ENCODE data around the gene ETV3L.

The ETV3L gene

GRCh38 chr1:157099633-157100009 lies at the start of gene ETV3L:
Gene ETV3L (minus strand): TSS chr1:157099808. CDS start chr1:157099523, 285 bp downstream.
- DNase-seq: peak; percentile 73

GRCh38 chr1:157147906-157148700 lies 48.5 kb upstream of the ETV3L start:
- peak; percentile 84 for DNase-seq

GRCh38 chr1:157147037-157147436 lies 47.4 kb upstream of the ETV3L start:
- DNase-seq: no peak

GRCh38 chr1:157146244-157146643 lies 46.6 kb upstream of the ETV3L start:
- no peak for DNase-seq

- peak; percentile 47 for DNase-seq
Observed at GRCh38 chr1:157145076-157145475, 45.5 kb upstream of the ETV3L start.

- DNase-seq: no peak
Observed at GRCh38 chr1:157144509-157144908, 44.9 kb upstream of the ETV3L start.

GRCh38 chr1:157142765-157143423 lies 43.3 kb upstream of the ETV3L start:
- peak; percentile 39 for DNase-seq

- DNase-seq: peak; percentile 87
Observed at GRCh38 chr1:157142201-157142600, 42.6 kb upstream of the ETV3L start.

- DNase-seq: peak; percentile 63
Observed at GRCh38 chr1:157141212-157141855, 41.7 kb upstream of the ETV3L start.

GRCh38 chr1:157140063-157140588 lies 40.5 kb upstream of the ETV3L start:
- peak; percentile 61 for DNase-seq

- DNase-seq: no peak
Observed at GRCh38 chr1:157139052-157139715, 39.6 kb upstream of the ETV3L start.

- DNase-seq: peak; percentile 98
Observed at GRCh38 chr1:157138220-157139051, 38.8 kb upstream of the ETV3L start, which contains the start of gene ETV3. Gene ETV3 (minus strand): TSS chr1:157138395. CDS start chr1:157136352, 2,043 bp downstream.

- peak; percentile 60 for DNase-seq
Observed at GRCh38 chr1:157137408-157138219, 38.0 kb upstream of the ETV3L start.

GRCh38 chr1:157137046-157137407 lies 37.4 kb upstream of the ETV3L start:
- DNase-seq: peak; percentile 77

- DNase-seq: no peak
Observed at GRCh38 chr1:157136133-157136532, 36.5 kb upstream of the ETV3L start.

GRCh38 chr1:157135646-157136045 lies 36.0 kb upstream of the ETV3L start:
- peak; percentile 35 for DNase-seq

GRCh38 chr1:157135070-157135469 lies 35.5 kb upstream of the ETV3L start:
- no peak for DNase-seq

GRCh38 chr1:157134442-157134841 lies 34.8 kb upstream of the ETV3L start:
- no peak for DNase-seq

GRCh38 chr1:157133426-157133825 lies 33.8 kb upstream of the ETV3L start:
- DNase-seq: no peak

GRCh38 chr1:157132616-157133167 lies 33.1 kb upstream of the ETV3L start:
- DNase-seq: no peak

- no peak for DNase-seq
Observed at GRCh38 chr1:157132111-157132510, 32.5 kb upstream of the ETV3L start.

All from suppressor macrophage treated with lipopolysaccharide for 4 hours (primary cell).